Measurements from ENCODE around the gene ARHGEF1. TPM values are rescaled to one million over a fixed set of nuclear protein-coding genes. Genes with fewer than 3 reads are reported as not detected.
A peak's percentile ranks its signal among the peaks of the same experiment; 100 is the strongest.

The ARHGEF1 gene
- total RNA-seq, 1 experiment from 2014 or later = 39.6 TPM

GRCh38 chr19:41879080-41879479 is 3.9 kb upstream of the ARHGEF1 start:
- no peak for DNase-seq (ENCODE audit: extremely low read depth, low read depth)

- DNase-seq (ENCODE audit: extremely low read depth, low read depth) = no peak
These were observed 3.2 kb upstream of the ARHGEF1 start for GRCh38 chr19:41879670-41880328.

- DNase-seq (ENCODE audit: extremely low read depth, low read depth) = no peak
These were observed 2.7 kb upstream of the ARHGEF1 start for GRCh38 chr19:41880329-41880708.

GRCh38 chr19:41883463-41883820 is 458 bp downstream of the ARHGEF1 start:
- no peak for DNase-seq (ENCODE audit: extremely low read depth, low read depth)

- peak; percentile 91 for DNase-seq (ENCODE audit: extremely low read depth, low read depth)
These were observed 1.1 kb downstream of the ARHGEF1 start for GRCh38 chr19:41883821-41884733.

- no peak for DNase-seq (ENCODE audit: extremely low read depth, low read depth)
These were observed 4.1 kb downstream of the ARHGEF1 start for GRCh38 chr19:41886761-41887710.

GRCh38 chr19:41887711-41888382 is 4.9 kb downstream of the ARHGEF1 start:
- DNase-seq (ENCODE audit: extremely low read depth, low read depth) = no peak

- DNase-seq (ENCODE audit: extremely low read depth, low read depth) = no peak
These were observed 5.9 kb downstream of the ARHGEF1 start for GRCh38 chr19:41888926-41889325.

- DNase-seq (ENCODE audit: extremely low read depth, low read depth) = no peak
These were observed 6.9 kb downstream of the ARHGEF1 start for GRCh38 chr19:41889896-41890295.

GRCh38 chr19:41890936-41891335 is 8.0 kb downstream of the ARHGEF1 start:
- DNase-seq (ENCODE audit: extremely low read depth, low read depth) = no peak

GRCh38 chr19:41892173-41892902 is 9.4 kb downstream of the ARHGEF1 start:
- no peak for DNase-seq (ENCODE audit: extremely low read depth, low read depth)

- DNase-seq (ENCODE audit: extremely low read depth, low read depth) = no peak
These were observed 10.9 kb downstream of the ARHGEF1 start for GRCh38 chr19:41893899-41894298.

GRCh38 chr19:41894350-41894749 is 11.4 kb downstream of the ARHGEF1 start:
- DNase-seq (ENCODE audit: extremely low read depth, low read depth) = no peak

- no peak for DNase-seq (ENCODE audit: extremely low read depth, low read depth)
These were observed 13.0 kb downstream of the ARHGEF1 start for GRCh38 chr19:41895745-41896580.

- DNase-seq (ENCODE audit: extremely low read depth, low read depth) = no peak
These were observed 13.6 kb downstream of the ARHGEF1 start for GRCh38 chr19:41896581-41896942.

- DNase-seq (ENCODE audit: extremely low read depth, low read depth) = no peak
These were observed 14.2 kb downstream of the ARHGEF1 start for GRCh38 chr19:41897181-41897580.

GRCh38 chr19:41897820-41898219 is 14.8 kb downstream of the ARHGEF1 start:
- DNase-seq (ENCODE audit: extremely low read depth, low read depth) = no peak

GRCh38 chr19:41898235-41898634 is 15.3 kb downstream of the ARHGEF1 start:
- DNase-seq (ENCODE audit: extremely low read depth, low read depth) = no peak

Data from NCI-H460 (cell line).